ENCODE data around the gene RAD51B. TPM values are rescaled to one million over a fixed set of nuclear protein-coding genes. Genes with fewer than 3 reads are reported as not detected.

Gene RAD51B
- total and polyA plus RNA-seq, 9 of the 15 experiments (the other 6 are each of a cell fraction or from before 2014, with no cell fraction given) = 8.5 to 17.3 (median 11.3) TPM

GRCh38 chr14:68293404-68293803, 473.8 kb downstream of the RAD51B start (continued):
- TF ChIP-seq RNF219 (CRISPR knock-in tag; IDR thresholded peaks at IDR 0.05) (no peak), PTRF (tag; IDR thresholded peaks at IDR 0.05) (no peak), STAT5A (IDR thresholded peaks at IDR 0.05; ENCODE audit: borderline replicate concordance, low read length) (no peak)

- Histone ChIP-seq H4K20me1 (replicated peaks; ENCODE audit: control insufficient read depth, insufficient read depth, low read length) (no peaks in the 10 kb centered on the region), H3K4me3 (no peak overlapping the region), H3K9ac (ENCODE audit: insufficient read depth in 1 of 2, low read depth in 2 of 2, low read length in 2 of 2) (peak overlapping the region; percentile 27 to 66; a peak in 2 of 4 replicates), H3K36me3 (ENCODE audit: control insufficient read depth, insufficient read depth, low read length) (no peaks in the 10 kb centered on the region), H2AFZ (ENCODE audit: low read depth, low read length) (peak overlapping the region; percentile 34), H3K27ac (ENCODE audit: extremely low read depth, low read depth, low read length) (peak overlapping the region; percentile 70), H3K27me3 (ENCODE audit: control insufficient read depth in 2 of 2, insufficient read depth in 2 of 2, low read length in 2 of 2) (no peaks in the 10 kb centered on the region), H3K9me1 (ENCODE audit: control insufficient read depth, insufficient read depth, low read length) (no peaks in the 10 kb centered on the region), H3K4me1 (replicated peaks in 1 of 2; ENCODE audit: control insufficient read depth in 2 of 2, insufficient read depth in 2 of 2, low read length in 2 of 2) (peaks cover 0 to 47% of the 10 kb centered on the region in 2 experiments; a peak in 3 of 5 replicates), H3K4me2 (ENCODE audit: insufficient read depth, low read length) (peak overlapping the region; percentile 74), H3K9me3 (replicated peaks; ENCODE audit: control insufficient read depth, insufficient read depth, low read depth, low read length) (no peaks in the 10 kb centered on the region), H3K79me2 (ENCODE audit: control insufficient read depth, insufficient read depth, low read length) (no peaks in the 10 kb centered on the region)
- intact Hi-C loops (cut with micrococcal nuclease) (loop anchor here (10.0 kb wide), 1 partner anchor 109 kb away; no protein-coding TSS in a partner anchor), in situ Hi-C loops (cut with MboI) (no loop called here)
- WGBS (ENCODE audit: insufficient coverage, low coverage, missing lambda C conversion rate) = 2% methylated on average over 6 of the region's 8 CpGs
- ATAC-seq (peak; percentile 97), FAIRE-seq (peak; percentile 98), DNase-seq (ENCODE audit: extremely low read depth in 1 of 4, low spot score in 3 of 4) (peak; percentile 84 to 94 (median 88))
- ChIA-PET POLR2A (interaction anchor here (0.6 to 1.0 kb wide), 8 partner anchors 8 to 938 kb away, joined by 3 to 4 read pairs (median 3); no protein-coding TSS in a partner anchor), CTCF (ENCODE audit: low intra/inter-chr PET ratio) (no interaction called here)
- BruUV-seq (replicated peaks) = no TSS peak
- peak; percentile 100 for TF ChIP-seq TCF7 (IDR thresholded peaks at IDR 0.05; ENCODE audit: borderline replicate concordance)
- TF ChIP-seq EHMT2 (IDR thresholded peaks at IDR 0.05) = no peak
- TF ChIP-seq TEAD2 (tag; IDR thresholded peaks at IDR 0.05) = no peak
- no peak; the same call in 1 of the 2 replicates for TF ChIP-seq MGA (IDR thresholded peaks at IDR 0.05)
Measured at GRCh38 chr14:68295316-68295816, 475.8 kb downstream of the RAD51B start.

Measured in K562 (cell line).